Calu3 (cell line): Measurements from ENCODE around the gene TIFAB. TPM values are rescaled to one million over a fixed set of nuclear protein-coding genes. Genes with fewer than 3 reads are reported as not detected.

Experiments used
- BruUV-seq: library from RNA; stranded (reverse); fragments of 400-500 nt; replicated peaks from 2 replicates; lab custom pipeline; 2021; lab: Mats Ljungman, UMichigan
- CTCF ChIA-PET: fragments of 300-600 bp; sonication (Branson Sonifier 250); formaldehyde crosslinking; loops from one replicate; lab custom pipeline; 2022; ENCODE audit warnings: antibody characterized with exemption; lab: Charles Lee
- DNase-seq: peaks from one replicate; pipeline ENCODE4 v3.0.0; 2022
- H3K27ac Mint-ChIP-seq: one replicate; pipeline ENCODE4 v1.8.0; 2022; ENCODE audit warnings: mixed read lengths; ENCODE audit not compliant: unreplicated experiment
- H3K27me3 Mint-ChIP-seq: one replicate; pipeline ENCODE4 v1.8.0; 2022; ENCODE audit warnings: mixed read lengths; ENCODE audit not compliant: unreplicated experiment
- H3K36me3 Mint-ChIP-seq: one replicate; pipeline ENCODE4 v1.8.0; 2022; ENCODE audit warnings: mild to moderate bottlenecking, moderate library complexity, mixed read lengths; ENCODE audit not compliant: insufficient read depth, unreplicated experiment
- H3K4me1 Mint-ChIP-seq: one replicate; pipeline ENCODE4 v1.8.0; 2022; ENCODE audit warnings: mild to moderate bottlenecking, low read depth, mixed read lengths; ENCODE audit not compliant: unreplicated experiment
- H3K4me3 Mint-ChIP-seq: one replicate; pipeline ENCODE4 v1.8.0; 2022; ENCODE audit warnings: mild to moderate bottlenecking, low read depth, moderate library complexity, mixed read lengths; ENCODE audit not compliant: unreplicated experiment
- H3K9me3 Mint-ChIP-seq: one replicate; pipeline ENCODE4 v1.8.0; 2022; ENCODE audit warnings: low read depth, mixed read lengths; ENCODE audit not compliant: unreplicated experiment
- CTCF ChIP-seq: fragments of 200-600 bp; IDR thresholded peaks from one replicate; pipeline ENCODE4 v1.8.0; 2022; ENCODE audit warnings: antibody characterized with exemption; ENCODE audit not compliant: unreplicated experiment
- intact Hi-C: fragments of 100-400 bp; cut with micrococcal nuclease; formaldehyde crosslinking; loops from one replicate; pipeline ENCODE4 v1.10.0; 2022; ENCODE audit not compliant: unreplicated experiment
- total RNA-seq: library from RNA; stranded (reverse); gene quantifications from 2 replicates; pipeline ENCODE4 v1.2.3, GENCODE V29; 2022

The TIFAB gene
- total RNA-seq, 1 experiment from 2014 or later: not detected

- intact Hi-C loops: no loop called here
- H3K9me3 Mint-ChIP-seq: no peaks in the 10 kb centered on the region
- H3K4me3 Mint-ChIP-seq: no peak overlapping the region
- DNase-seq: no peak
- no peak overlapping the region for H3K27ac Mint-ChIP-seq
- H3K27me3 Mint-ChIP-seq: peaks cover 45% of the 10 kb centered on the region
- no peak for TF ChIP-seq CTCF
- H3K4me1 Mint-ChIP-seq: peaks cover 15% of the 10 kb centered on the region
- no peaks in the 10 kb centered on the region for H3K36me3 Mint-ChIP-seq
- CTCF ChIA-PET: interaction anchor here (2.0 kb wide), 1 partner anchor 111 kb away, joined by 10 read pairs; no protein-coding TSS in a partner anchor
- BruUV-seq: no TSS peak
Observed at GRCh38 chr5:135455876-135456237, 3.7 kb upstream of the TIFAB start.

DNA sequence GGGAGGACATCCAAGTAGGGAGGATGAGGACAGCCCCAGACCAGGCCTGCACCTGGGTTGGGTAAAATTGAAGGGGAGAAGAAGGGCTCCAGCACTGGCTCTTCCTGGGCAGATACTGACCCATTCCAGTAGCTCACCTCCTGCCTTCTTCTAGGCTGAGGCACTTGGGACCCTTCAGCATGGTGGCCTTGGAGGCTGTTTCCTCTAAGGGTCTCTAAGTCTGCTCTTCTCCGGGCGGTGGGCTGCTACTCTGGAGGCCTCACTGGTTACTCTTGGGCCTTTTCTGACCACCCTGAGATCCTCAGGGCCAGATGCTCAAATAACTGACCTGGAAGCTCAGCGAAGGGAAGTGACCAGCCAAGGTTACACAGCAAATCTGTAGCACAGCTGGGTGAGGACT is 2.8 kb upstream of the TIFAB start:
- intact Hi-C loops: no loop called here
- Mint-ChIP-seq H3K4me3 (no peak overlapping the region), H3K9me3 (no peaks in the 10 kb centered on the region), H3K27me3 (peaks cover 45% of the 10 kb centered on the region), H3K27ac (no peak overlapping the region), H3K4me1 (peaks cover 15% of the 10 kb centered on the region), H3K36me3 (no peaks in the 10 kb centered on the region)
- no peak for DNase-seq
- TF ChIP-seq CTCF: no peak
- BruUV-seq: no TSS peak
- CTCF ChIA-PET: interaction anchor here (0.6 kb wide), 2 partner anchors 263 to 612 kb away, joined by 4 read pairs; no protein-coding TSS in a partner anchor

- no peak overlapping the region for H3K27ac Mint-ChIP-seq
- no peaks in the 10 kb centered on the region for H3K36me3 Mint-ChIP-seq
- TF ChIP-seq CTCF: no peak
- no peak overlapping the region for H3K4me3 Mint-ChIP-seq
- CTCF ChIA-PET: no interaction called here
- DNase-seq: no peak
- H3K9me3 Mint-ChIP-seq: no peaks in the 10 kb centered on the region
- no TSS peak for BruUV-seq
- peaks cover 54% of the 10 kb centered on the region for H3K27me3 Mint-ChIP-seq
- H3K4me1 Mint-ChIP-seq: peaks cover 7% of the 10 kb centered on the region
- intact Hi-C loops: no loop called here
Observed at GRCh38 chr5:135453613-135454012, 1.5 kb upstream of the TIFAB start.

- no peak overlapping the region for H3K27ac Mint-ChIP-seq
- H3K36me3 Mint-ChIP-seq: no peaks in the 10 kb centered on the region
- CTCF ChIA-PET: no interaction called here
- no peaks in the 10 kb centered on the region for H3K9me3 Mint-ChIP-seq
- H3K4me1 Mint-ChIP-seq: peaks cover 10% of the 10 kb centered on the region
- H3K27me3 Mint-ChIP-seq: peaks cover 71% of the 10 kb centered on the region
- no peak overlapping the region for H3K4me3 Mint-ChIP-seq
- BruUV-seq: no TSS peak
- no peak for DNase-seq
- intact Hi-C loops: no loop called here
- no peak for TF ChIP-seq CTCF
Observed at GRCh38 chr5:135451581-135452320, 400 bp downstream of the TIFAB start.
